ENCODE measurements around the gene IFI27. TPM values are rescaled to one million over a fixed set of nuclear protein-coding genes. Genes with fewer than 3 reads are reported as not detected.

IFI27 gene
- polyA plus RNA-seq, 1 of the 3 experiments (the other 2 are of a cell fraction): 1.2 TPM

GRCh38 chr14:94123868-94124267 lies 13.3 kb downstream of the IFI27 start:
- no peaks in the 10 kb centered on the region for H3K27me3 ChIP-seq (ENCODE audit: insufficient read depth)
- WGBS (ENCODE audit: low lambda C conversion rate): 100% methylated on average over 1 of the region's 1 CpG
- DNase-seq: no peak
- peaks cover 0 to 6% of the 10 kb centered on the region in 2 experiments for H3K36me3 ChIP-seq (replicated peaks in 1 of 2; ENCODE audit: control insufficient read depth in 1 of 2, insufficient read depth in 2 of 2, low read length in 1 of 2)
- H4K20me1 ChIP-seq (ENCODE audit: insufficient read depth): no peaks in the 10 kb centered on the region
- peaks cover 0 to 7% of the 10 kb centered on the region in 2 experiments; a peak in 1 of 4 replicates for H3K4me1 ChIP-seq (ENCODE audit: control insufficient read depth in 1 of 2, insufficient read depth in 2 of 2, low read depth in 1 of 2, low read length in 1 of 2)
- H3F3A ChIP-seq (replicated peaks; ENCODE audit: insufficient read depth): no peaks in the 10 kb centered on the region
- no peak for TF ChIP-seq TAF1 (IDR thresholded peaks at IDR 0.05; ENCODE audit: borderline replicate concordance, low read depth, low read length)
- CTCF ChIA-PET: interaction anchor here (1.5 to 3.4 kb wide), 3 partner anchors 13 to 73 kb away, joined by 3 to 20 read pairs (median 4); no protein-coding TSS in a partner anchor
- no peak overlapping the region for H3K4me3 ChIP-seq (ENCODE audit: low read depth in 2 of 2, low read length in 1 of 2)
- no peaks in the 10 kb centered on the region for H3K9me2 ChIP-seq
- no peaks in the 10 kb centered on the region for H3K79me2 ChIP-seq (ENCODE audit: insufficient read depth)
- H2AFZ ChIP-seq (ENCODE audit: low read depth): no peak overlapping the region
- POLR2A ChIA-PET: no interaction called here
- H3K9ac ChIP-seq: no peak overlapping the region
- no peak overlapping the region for H3K4me2 ChIP-seq
- H3K27ac ChIP-seq (ENCODE audit: low read depth in 2 of 2, low read length in 1 of 2): no peak overlapping the region
- H3K9me3 ChIP-seq: no peaks in the 10 kb centered on the region

GRCh38 chr14:94124582-94125377 lies 14.2 kb downstream of the IFI27 start:
- H3K9ac ChIP-seq: no peak overlapping the region
- 79% methylated on average over 9 of the region's 9 CpGs for WGBS (ENCODE audit: low lambda C conversion rate)
- no peak for DNase-seq
- H3K4me1 ChIP-seq (ENCODE audit: control insufficient read depth in 1 of 2, insufficient read depth in 2 of 2, low read depth in 1 of 2, low read length in 1 of 2): peaks cover 0 to 4% of the 10 kb centered on the region in 2 experiments; a peak in 1 of 4 replicates
- H3F3A ChIP-seq (replicated peaks; ENCODE audit: insufficient read depth): peaks cover 3% of the 10 kb centered on the region
- ChIA-PET CTCF (interaction anchor here (0.8 to 3.4 kb wide), 6 partner anchors 12 to 88 kb away, joined by 3 to 20 read pairs (median 4); no protein-coding TSS in a partner anchor), POLR2A (interaction anchor here (0.7 to 0.8 kb wide), 2 partner anchors 9 to 76 kb away, joined by 3 to 7 read pairs; no protein-coding TSS in a partner anchor)
- no peak overlapping the region for H3K4me3 ChIP-seq (ENCODE audit: low read depth in 2 of 2, low read length in 1 of 2)
- H3K36me3 ChIP-seq (replicated peaks in 1 of 2; ENCODE audit: control insufficient read depth in 1 of 2, insufficient read depth in 2 of 2, low read length in 1 of 2): peaks cover 0 to 6% of the 10 kb centered on the region in 2 experiments
- H2AFZ ChIP-seq (ENCODE audit: low read depth): no peak overlapping the region
- no peaks in the 10 kb centered on the region for H3K79me2 ChIP-seq (ENCODE audit: insufficient read depth)
- H3K9me3 ChIP-seq: no peaks in the 10 kb centered on the region
- no peak overlapping the region for H3K4me2 ChIP-seq
- no peaks in the 10 kb centered on the region for H4K20me1 ChIP-seq (ENCODE audit: insufficient read depth)
- no peaks in the 10 kb centered on the region for H3K9me2 ChIP-seq
- TF ChIP-seq MAX (IDR thresholded peaks at IDR 0.05; ENCODE audit: low read depth): no peak
- no peak for TF ChIP-seq RCOR1 (IDR thresholded peaks at IDR 0.05; ENCODE audit: low read length)
- no peaks in the 10 kb centered on the region for H3K27me3 ChIP-seq (ENCODE audit: insufficient read depth)
- H3K27ac ChIP-seq (ENCODE audit: low read depth in 2 of 2, low read length in 1 of 2): no peak overlapping the region

GRCh38 chr14:94125659-94126418 lies 15.3 kb downstream of the IFI27 start:
- Histone ChIP-seq H3K4me1 (ENCODE audit: control insufficient read depth in 1 of 2, insufficient read depth in 2 of 2, low read depth in 1 of 2, low read length in 1 of 2) (peaks cover 0 to 7% of the 10 kb centered on the region in 2 experiments; a peak in 2 of 4 replicates), H4K20me1 (ENCODE audit: insufficient read depth) (no peaks in the 10 kb centered on the region), H3K9ac (no peak overlapping the region), H3F3A (replicated peaks; ENCODE audit: insufficient read depth) (peaks cover 5% of the 10 kb centered on the region), H3K27me3 (ENCODE audit: insufficient read depth) (no peaks in the 10 kb centered on the region), H3K4me2 (no peak overlapping the region), H3K36me3 (replicated peaks in 1 of 2; ENCODE audit: control insufficient read depth in 1 of 2, insufficient read depth in 2 of 2, low read length in 1 of 2) (peaks cover 0 to 6% of the 10 kb centered on the region in 2 experiments), H3K79me2 (ENCODE audit: insufficient read depth) (no peaks in the 10 kb centered on the region), H2AFZ (ENCODE audit: low read depth) (no peak overlapping the region), H3K9me2 (no peaks in the 10 kb centered on the region), H3K4me3 (ENCODE audit: low read depth in 2 of 2, low read length in 1 of 2) (no peak overlapping the region), H3K27ac (ENCODE audit: low read depth in 2 of 2, low read length in 1 of 2) (no peak overlapping the region), H3K9me3 (no peaks in the 10 kb centered on the region)
- CTCF ChIA-PET: interaction anchor here (1.0 to 3.4 kb wide), 4 partner anchors 11 to 89 kb away, joined by 3 to 20 read pairs (median 4); no protein-coding TSS in a partner anchor
- no peak for DNase-seq
- POLR2A ChIA-PET: interaction anchor here (0.6 to 0.8 kb wide), 2 partner anchors 10 to 785 kb away, joined by 3 read pairs; no protein-coding TSS in a partner anchor
- WGBS (ENCODE audit: low lambda C conversion rate): 85% methylated on average over 6 of the region's 6 CpGs
- TF ChIP-seq RXRA (IDR thresholded peaks at IDR 0.05; ENCODE audit: borderline replicate concordance, low read depth): no peak
